HEK293 (cell line): ENCODE measurements around the gene TTLL9.

Source experiments
- CTCF ChIA-PET: fragments of 350-600 bp; formaldehyde crosslinking; extraction: SDS; loops from one replicate; lab custom pipeline; 2021; ENCODE audit warnings: antibody characterized with exemption; lab: Yijun Ruan, JAX
- POLR2A ChIA-PET: fragments of 300-600 bp; formaldehyde crosslinking; extraction: SDS; loops from one replicate; lab custom pipeline; 2020; ENCODE audit warnings: antibody characterized with exemption, inconsistent platforms; lab: Yijun Ruan, JAX
- H3K27ac ChIP-seq: fragments of 200-500 bp; sonication (Bioruptor generic); 2 replicates; pipeline ENCODE4 v1.5.1; 2014; ENCODE audit warnings: low read depth, low read length, control low read depth, inconsistent platforms; ENCODE audit errors: extremely low read depth
- H3K36me3 ChIP-seq, 2 experiments: fragments of 200-500 bp in 1 of 2; sonication (Bioruptor generic) in 1 of 2; 1 replicate in 1 of 2; 2 replicates in 1 of 2; pipeline ENCODE4 v1.5.1; 2014 to 2017; ENCODE audit warnings: inconsistent platforms in 2 of 2, low read length in 2 of 2; ENCODE audit not compliant: control insufficient read depth in 2 of 2, insufficient read depth in 1 of 2
- H3K4me1 ChIP-seq: fragments of 200-500 bp; sonication (Bioruptor generic); 2 replicates; pipeline ENCODE4 v1.5.1; 2014; ENCODE audit warnings: mild to moderate bottlenecking, low read length, inconsistent platforms; ENCODE audit not compliant: control insufficient read depth, insufficient read depth
- H3K4me3 ChIP-seq: 2 replicates; pipeline ENCODE4 v1.5.1; 2011; ENCODE audit warnings: low read depth, mild to moderate bottlenecking, control low read depth, low read length, moderate library complexity
- H3K9me3 ChIP-seq: fragments of 200-500 bp; sonication (Bioruptor generic); 2 replicates; pipeline ENCODE4 v1.5.1; 2014; ENCODE audit warnings: low read depth, low read length, inconsistent platforms; ENCODE audit not compliant: control insufficient read depth, insufficient read depth
- BCL11B ChIP-seq: fragments of 450-650 bp; formaldehyde crosslinking; IDR thresholded peaks from 2 replicates; pipeline ENCODE4 v1.5.1; 2016; ENCODE audit warnings: low read depth, missing biosample characterization, missing genetic modification characterization
- HOXD13 ChIP-seq: sonication (generic); formaldehyde crosslinking; IDR thresholded peaks from 2 replicates; pipeline ENCODE4 v1.8.0; 2022; ENCODE audit warnings: missing genetic modification reagents, borderline replicate concordance
- OVOL3 ChIP-seq: fragments of 450-650 bp; formaldehyde crosslinking; IDR thresholded peaks from 2 replicates; pipeline ENCODE4 v1.5.1; 2016; ENCODE audit warnings: missing biosample characterization, missing genetic modification characterization
- PATZ1 ChIP-seq: fragments of 450-650 bp; formaldehyde crosslinking; IDR thresholded peaks from 2 replicates; pipeline ENCODE4 v1.5.1; 2016; ENCODE audit warnings: missing biosample characterization, missing genetic modification characterization
- SP2 ChIP-seq: fragments of 450-650 bp; formaldehyde crosslinking; IDR thresholded peaks from 2 replicates; pipeline ENCODE4 v1.5.1; 2016; ENCODE audit warnings: missing biosample characterization, missing genetic modification characterization
- YY1 ChIP-seq: fragments of 450-650 bp; formaldehyde crosslinking; IDR thresholded peaks from 2 replicates; pipeline ENCODE4 v1.5.1; 2018; ENCODE audit warnings: missing biosample characterization, missing genetic modification characterization
- ZBTB11 ChIP-seq: fragments of 450-650 bp; formaldehyde crosslinking; conservative IDR thresholded peaks from 2 replicates; pipeline ENCODE4 v1.5.1; 2016; ENCODE audit warnings: low read depth, missing biosample characterization, missing genetic modification characterization
- ZBTB7A ChIP-seq: fragments of 450-650 bp; formaldehyde crosslinking; IDR thresholded peaks from 2 replicates; pipeline ENCODE4 v1.5.1; 2016; ENCODE audit warnings: low read depth, missing biosample characterization, missing genetic modification characterization
- ZIC2 ChIP-seq: fragments of 450-650 bp; formaldehyde crosslinking; IDR thresholded peaks from 2 replicates; pipeline ENCODE4 v1.5.1; 2016; ENCODE audit warnings: missing biosample characterization, missing genetic modification characterization
- ZNF169 ChIP-seq: fragments of 450-650 bp; formaldehyde crosslinking; IDR thresholded peaks from 2 replicates; pipeline ENCODE4 v1.5.1; 2016; ENCODE audit warnings: missing biosample characterization, missing genetic modification characterization
- ZNF341 ChIP-seq: fragments of 450-650 bp; formaldehyde crosslinking; IDR thresholded peaks from 2 replicates; pipeline ENCODE4; 2016; ENCODE audit warnings: low read depth, missing biosample characterization, missing genetic modification characterization
- ZNF366 ChIP-seq: fragments of 450-650 bp; formaldehyde crosslinking; conservative IDR thresholded peaks from 2 replicates; pipeline ENCODE4 v1.5.1; 2016; ENCODE audit warnings: missing biosample characterization, missing genetic modification characterization
- ZNF391 ChIP-seq: fragments of 450-650 bp; formaldehyde crosslinking; IDR thresholded peaks from 2 replicates; pipeline ENCODE4 v1.5.1; 2016; ENCODE audit warnings: low read depth, missing biosample characterization, missing genetic modification characterization, borderline replicate concordance
- ZNF558 ChIP-seq: fragments of 450-650 bp; formaldehyde crosslinking; IDR thresholded peaks from 2 replicates; pipeline ENCODE4 v1.5.1; 2016; ENCODE audit warnings: missing biosample characterization, missing genetic modification characterization
- ZNF610 ChIP-seq: fragments of 450-650 bp; formaldehyde crosslinking; IDR thresholded peaks from 2 replicates; pipeline ENCODE4 v1.5.1; 2016; ENCODE audit warnings: missing biosample characterization, missing genetic modification characterization, borderline replicate concordance
- ZNF747 ChIP-seq: fragments of 450-650 bp; formaldehyde crosslinking; IDR thresholded peaks from 2 replicates; pipeline ENCODE4 v1.5.1; 2016; ENCODE audit warnings: missing biosample characterization, missing genetic modification characterization
- ZSCAN16 ChIP-seq: fragments of 450-650 bp; formaldehyde crosslinking; IDR thresholded peaks from 2 replicates; pipeline ENCODE4 v1.5.1; 2016; ENCODE audit warnings: missing biosample characterization, missing genetic modification characterization
- TF ChIP-seq, protein P1 (sequence below): fragments of 450-650 bp; formaldehyde crosslinking; IDR thresholded peaks from 2 replicates; pipeline ENCODE4 v1.5.1; 2016; ENCODE audit warnings: missing biosample characterization, missing genetic modification characterization
- TF ChIP-seq, protein P2 (sequence below): fragments of 450-650 bp; formaldehyde crosslinking; IDR thresholded peaks from 2 replicates; pipeline ENCODE4 v1.5.1; 2016; ENCODE audit warnings: missing biosample characterization, missing genetic modification characterization, borderline replicate concordance
- TF ChIP-seq, protein P3 (sequence below): fragments of 450-650 bp; formaldehyde crosslinking; IDR thresholded peaks from 2 replicates; pipeline ENCODE4 v1.5.1; 2016; ENCODE audit warnings: missing biosample characterization, missing genetic modification characterization
- TF ChIP-seq, protein P4 (sequence below): sonication (generic); formaldehyde crosslinking; IDR thresholded peaks from 2 replicates; pipeline ENCODE4 v1.8.1; 2022; ENCODE audit warnings: mild to moderate bottlenecking, moderate library complexity, missing genetic modification reagents

Gene TTLL9

DNA sequence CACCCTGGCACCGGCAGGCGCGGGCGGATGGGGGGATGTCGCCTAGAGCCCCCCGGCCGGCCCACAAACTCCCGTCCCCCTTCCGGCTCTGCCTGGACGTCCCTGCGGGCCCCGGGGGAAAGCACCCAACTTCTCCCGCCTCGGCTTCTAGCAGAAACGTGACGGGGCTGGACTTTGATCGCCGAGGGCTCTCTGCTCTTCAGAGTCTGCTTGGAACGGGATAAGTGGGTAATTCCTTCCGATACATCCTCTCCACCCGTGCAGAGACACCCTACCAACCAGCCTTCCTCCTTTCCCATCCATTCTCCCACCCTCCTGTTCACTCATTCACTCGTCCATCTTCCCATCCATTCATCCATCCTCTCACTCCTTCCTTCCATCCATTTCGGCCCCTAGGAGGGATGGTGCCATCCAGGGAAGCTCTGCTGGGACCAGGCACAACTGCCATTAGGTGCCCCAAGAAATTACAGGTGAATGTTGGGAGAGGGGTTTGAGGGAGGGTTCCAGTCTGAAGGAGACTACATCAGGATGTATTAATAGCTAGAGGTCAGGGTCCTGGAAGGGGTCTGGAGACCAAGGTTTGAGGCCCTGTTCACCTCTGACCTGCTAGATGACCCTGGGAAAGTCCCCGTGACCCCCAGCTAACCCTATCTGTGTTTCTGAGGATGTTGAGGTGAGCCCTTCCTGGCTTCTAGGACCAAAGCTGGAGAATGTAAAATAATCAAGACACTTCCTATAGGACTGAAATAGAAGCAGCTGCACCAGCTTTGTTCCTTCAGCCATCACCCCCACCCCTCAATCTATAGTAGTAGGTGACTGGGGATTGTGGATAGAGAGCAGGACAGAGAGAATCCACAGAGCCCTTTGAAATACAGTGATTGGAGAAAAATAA, 538 bp downstream of the TTLL9 start:
- H3K9me3 ChIP-seq = no peaks in the 10 kb centered on the region
- H3K4me1 ChIP-seq = no peaks in the 10 kb centered on the region
- no peaks in the 10 kb centered on the region for H3K36me3 ChIP-seq
- H3K4me3 ChIP-seq = peak overlapping the region; percentile 48
- CTCF ChIA-PET = interaction anchor here (0.9 to 2.9 kb wide), 2 partner anchors 19 to 159 kb away, joined by 3 to 14 read pairs; no protein-coding TSS in a partner anchor
- POLR2A ChIA-PET = interaction anchor here (1.5 kb wide), 1 partner anchor 9 kb away, joined by 4 read pairs; no protein-coding TSS in a partner anchor
- H3K27ac ChIP-seq = peak overlapping the region; percentile 56; the same call in 1 of the 2 replicates
- TF ChIP-seq ZNF366 (tag by site-specific recombination) (peak; percentile 88), ZIC2 (tag by site-specific recombination) (no peak), HOXD13 (CRISPR knock-in tag) (no peak), ZNF341 (tag by site-specific recombination) (no peak), ZNF558 (no peak), PATZ1 (tag by site-specific recombination) (0 out of 2 replicates have a peak, but pooled peaks have one; percentile 23), ZBTB7A (tag by site-specific recombination) (no peak), ZNF169 (tag by site-specific recombination) (no peak), ZNF391 (no peak), YY1 (tag by site-specific recombination) (no peak), OVOL3 (tag by site-specific recombination) (no peak), SP2 (tag by site-specific recombination) (peak; percentile 27), BCL11B (tag by site-specific recombination) (no peak), ZBTB11 (tag by site-specific recombination) (no peak), ZNF747 (tag by site-specific recombination) (no peak), ZSCAN16 (tag by site-specific recombination) (no peak), ZNF610 (tag by site-specific recombination) (no peak)
- TF ChIP-seq, protein P1, sequence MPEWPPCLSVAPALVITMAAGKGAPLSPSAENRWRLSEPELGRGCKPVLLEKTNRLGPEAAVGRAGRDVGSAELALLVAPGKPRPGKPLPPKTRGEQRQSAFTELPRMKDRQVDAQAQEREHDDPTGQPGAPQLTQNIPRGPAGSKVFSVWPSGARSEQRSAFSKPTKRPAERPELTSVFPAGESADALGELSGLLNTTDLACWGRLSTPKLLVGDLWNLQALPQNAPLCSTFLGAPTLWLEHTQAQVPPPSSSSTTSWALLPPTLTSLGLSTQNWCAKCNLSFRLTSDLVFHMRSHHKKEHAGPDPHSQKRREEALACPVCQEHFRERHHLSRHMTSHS (tag by site-specific recombination) = no peak
- TF ChIP-seq, protein P2, sequence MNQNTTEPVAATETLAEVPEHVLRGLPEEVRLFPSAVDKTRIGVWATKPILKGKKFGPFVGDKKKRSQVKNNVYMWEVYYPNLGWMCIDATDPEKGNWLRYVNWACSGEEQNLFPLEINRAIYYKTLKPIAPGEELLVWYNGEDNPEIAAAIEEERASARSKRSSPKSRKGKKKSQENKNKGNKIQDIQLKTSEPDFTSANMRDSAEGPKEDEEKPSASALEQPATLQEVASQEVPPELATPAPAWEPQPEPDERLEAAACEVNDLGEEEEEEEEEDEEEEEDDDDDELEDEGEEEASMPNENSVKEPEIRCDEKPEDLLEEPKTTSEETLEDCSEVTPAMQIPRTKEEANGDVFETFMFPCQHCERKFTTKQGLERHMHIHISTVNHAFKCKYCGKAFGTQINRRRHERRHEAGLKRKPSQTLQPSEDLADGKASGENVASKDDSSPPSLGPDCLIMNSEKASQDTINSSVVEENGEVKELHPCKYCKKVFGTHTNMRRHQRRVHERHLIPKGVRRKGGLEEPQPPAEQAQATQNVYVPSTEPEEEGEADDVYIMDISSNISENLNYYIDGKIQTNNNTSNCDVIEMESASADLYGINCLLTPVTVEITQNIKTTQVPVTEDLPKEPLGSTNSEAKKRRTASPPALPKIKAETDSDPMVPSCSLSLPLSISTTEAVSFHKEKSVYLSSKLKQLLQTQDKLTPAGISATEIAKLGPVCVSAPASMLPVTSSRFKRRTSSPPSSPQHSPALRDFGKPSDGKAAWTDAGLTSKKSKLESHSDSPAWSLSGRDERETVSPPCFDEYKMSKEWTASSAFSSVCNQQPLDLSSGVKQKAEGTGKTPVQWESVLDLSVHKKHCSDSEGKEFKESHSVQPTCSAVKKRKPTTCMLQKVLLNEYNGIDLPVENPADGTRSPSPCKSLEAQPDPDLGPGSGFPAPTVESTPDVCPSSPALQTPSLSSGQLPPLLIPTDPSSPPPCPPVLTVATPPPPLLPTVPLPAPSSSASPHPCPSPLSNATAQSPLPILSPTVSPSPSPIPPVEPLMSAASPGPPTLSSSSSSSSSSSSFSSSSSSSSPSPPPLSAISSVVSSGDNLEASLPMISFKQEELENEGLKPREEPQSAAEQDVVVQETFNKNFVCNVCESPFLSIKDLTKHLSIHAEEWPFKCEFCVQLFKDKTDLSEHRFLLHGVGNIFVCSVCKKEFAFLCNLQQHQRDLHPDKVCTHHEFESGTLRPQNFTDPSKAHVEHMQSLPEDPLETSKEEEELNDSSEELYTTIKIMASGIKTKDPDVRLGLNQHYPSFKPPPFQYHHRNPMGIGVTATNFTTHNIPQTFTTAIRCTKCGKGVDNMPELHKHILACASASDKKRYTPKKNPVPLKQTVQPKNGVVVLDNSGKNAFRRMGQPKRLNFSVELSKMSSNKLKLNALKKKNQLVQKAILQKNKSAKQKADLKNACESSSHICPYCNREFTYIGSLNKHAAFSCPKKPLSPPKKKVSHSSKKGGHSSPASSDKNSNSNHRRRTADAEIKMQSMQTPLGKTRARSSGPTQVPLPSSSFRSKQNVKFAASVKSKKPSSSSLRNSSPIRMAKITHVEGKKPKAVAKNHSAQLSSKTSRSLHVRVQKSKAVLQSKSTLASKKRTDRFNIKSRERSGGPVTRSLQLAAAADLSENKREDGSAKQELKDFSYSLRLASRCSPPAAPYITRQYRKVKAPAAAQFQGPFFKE (tag by site-specific recombination) = no peak
- TF ChIP-seq, protein P3, sequence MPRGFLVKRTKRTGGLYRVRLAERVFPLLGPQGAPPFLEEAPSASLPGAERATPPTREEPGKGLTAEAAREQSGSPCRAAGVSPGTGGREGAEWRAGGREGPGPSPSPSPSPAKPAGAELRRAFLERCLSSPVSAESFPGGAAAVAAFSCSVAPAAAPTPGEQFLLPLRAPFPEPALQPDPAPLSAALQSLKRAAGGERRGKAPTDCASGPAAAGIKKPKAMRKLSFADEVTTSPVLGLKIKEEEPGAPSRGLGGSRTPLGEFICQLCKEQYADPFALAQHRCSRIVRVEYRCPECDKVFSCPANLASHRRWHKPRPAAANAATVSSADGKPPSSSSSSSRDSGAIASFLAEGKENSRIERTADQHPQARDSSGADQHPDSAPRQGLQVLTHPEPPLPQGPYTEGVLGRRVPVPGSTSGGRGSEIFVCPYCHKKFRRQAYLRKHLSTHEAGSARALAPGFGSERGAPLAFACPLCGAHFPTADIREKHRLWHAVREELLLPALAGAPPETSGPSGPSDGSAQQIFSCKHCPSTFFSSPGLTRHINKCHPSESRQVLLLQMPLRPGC (tag by site-specific recombination) = no peak
- TF ChIP-seq, protein P4, sequence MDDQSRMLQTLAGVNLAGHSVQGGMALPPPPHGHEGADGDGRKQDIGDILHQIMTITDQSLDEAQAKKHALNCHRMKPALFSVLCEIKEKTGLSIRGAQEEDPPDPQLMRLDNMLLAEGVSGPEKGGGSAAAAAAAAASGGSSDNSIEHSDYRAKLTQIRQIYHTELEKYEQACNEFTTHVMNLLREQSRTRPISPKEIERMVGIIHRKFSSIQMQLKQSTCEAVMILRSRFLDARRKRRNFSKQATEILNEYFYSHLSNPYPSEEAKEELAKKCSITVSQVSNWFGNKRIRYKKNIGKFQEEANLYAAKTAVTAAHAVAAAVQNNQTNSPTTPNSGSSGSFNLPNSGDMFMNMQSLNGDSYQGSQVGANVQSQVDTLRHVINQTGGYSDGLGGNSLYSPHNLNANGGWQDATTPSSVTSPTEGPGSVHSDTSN (CRISPR knock-in tag) = no peak
